GM12872 (cell line): ENCODE results near the gene PYDC2.

Experiments
- CTCF ChIP-seq: IDR thresholded peaks from 3 replicates; pipeline ENCODE4 v1.5.1; 2011; ENCODE audit warnings: low read depth, mild to moderate bottlenecking, low read length, moderate library complexity; ENCODE audit not compliant: insufficient read depth

The PYDC2 gene

GRCh38 chr3:191460360-191460759 is 603 bp upstream of the PYDC2 start:
- TF ChIP-seq CTCF, result no peak

GRCh38 chr3:191470080-191470479 is 9.1 kb downstream of the PYDC2 start:
- no peak for TF ChIP-seq CTCF

- no peak for TF ChIP-seq CTCF
These were observed 9.6 kb downstream of the PYDC2 start for GRCh38 chr3:191470545-191470944.

GRCh38 chr3:191473661-191474198 is 12.8 kb downstream of the PYDC2 start:
- no peak for TF ChIP-seq CTCF

- no peak for TF ChIP-seq CTCF
These were observed 15.3 kb downstream of the PYDC2 start for GRCh38 chr3:191476066-191476772.

- no peak for TF ChIP-seq CTCF
These were observed 23.5 kb downstream of the PYDC2 start for GRCh38 chr3:191484461-191484860.

- TF ChIP-seq CTCF, result no peak
These were observed 31.6 kb downstream of the PYDC2 start for GRCh38 chr3:191492601-191493000.
